HG03196 (cell line): ENCODE results near the gene MORN2.

Experiments
- ATAC-seq: cut with Tn5 transposase; IDR thresholded peaks from one replicate; pipeline ENCODE4 v1.9.1; 2021; ENCODE audit not compliant: unreplicated experiment

The MORN2 gene

GRCh38 chr2:38889045-38889444 lies 13.3 kb downstream of the MORN2 start:
- no peak for ATAC-seq

GRCh38 chr2:38889575-38889974 lies 13.8 kb downstream of the MORN2 start, which contains the start of gene ARHGEF33:
Gene ARHGEF33 (plus strand): TSS chr2:38889875. CDS start chr2:38919448, 29,573 bp downstream.
- ATAC-seq = no peak

GRCh38 chr2:38892819-38893218 lies 17.0 kb downstream of the MORN2 start:
- ATAC-seq = no peak

GRCh38 chr2:38898256-38898655 lies 22.5 kb downstream of the MORN2 start:
- ATAC-seq = no peak

- no peak for ATAC-seq
These were observed 24.9 kb downstream of the MORN2 start for GRCh38 chr2:38900726-38901125.

- ATAC-seq = no peak
These were observed 29.5 kb downstream of the MORN2 start for GRCh38 chr2:38905251-38905650.

- ATAC-seq = no peak
These were observed 31.5 kb downstream of the MORN2 start for GRCh38 chr2:38907242-38907641.

- peak; percentile 81 for ATAC-seq
These were observed 32.2 kb downstream of the MORN2 start for GRCh38 chr2:38907743-38908562.

- ATAC-seq = no peak
These were observed 34.1 kb downstream of the MORN2 start for GRCh38 chr2:38909872-38910271.

- no peak for ATAC-seq
These were observed 35.4 kb downstream of the MORN2 start for GRCh38 chr2:38911191-38911590.

- no peak for ATAC-seq
These were observed 36.8 kb downstream of the MORN2 start for GRCh38 chr2:38912619-38913018.

GRCh38 chr2:38922389-38922788 lies 46.6 kb downstream of the MORN2 start:
- no peak for ATAC-seq

- no peak for ATAC-seq
These were observed 47.1 kb downstream of the MORN2 start for GRCh38 chr2:38922902-38923301.

- ATAC-seq = no peak
These were observed 50.2 kb downstream of the MORN2 start for GRCh38 chr2:38925982-38926381.

GRCh38 chr2:38930600-38930999 lies 54.8 kb downstream of the MORN2 start:
- no peak for ATAC-seq
